ENCODE results near the gene SLC17A9. TPM values are rescaled to one million over a fixed set of nuclear protein-coding genes. Genes with fewer than 3 reads are reported as not detected.

SLC17A9 gene
- total RNA-seq, 1 experiment from 2014 or later: not detected

DNA sequence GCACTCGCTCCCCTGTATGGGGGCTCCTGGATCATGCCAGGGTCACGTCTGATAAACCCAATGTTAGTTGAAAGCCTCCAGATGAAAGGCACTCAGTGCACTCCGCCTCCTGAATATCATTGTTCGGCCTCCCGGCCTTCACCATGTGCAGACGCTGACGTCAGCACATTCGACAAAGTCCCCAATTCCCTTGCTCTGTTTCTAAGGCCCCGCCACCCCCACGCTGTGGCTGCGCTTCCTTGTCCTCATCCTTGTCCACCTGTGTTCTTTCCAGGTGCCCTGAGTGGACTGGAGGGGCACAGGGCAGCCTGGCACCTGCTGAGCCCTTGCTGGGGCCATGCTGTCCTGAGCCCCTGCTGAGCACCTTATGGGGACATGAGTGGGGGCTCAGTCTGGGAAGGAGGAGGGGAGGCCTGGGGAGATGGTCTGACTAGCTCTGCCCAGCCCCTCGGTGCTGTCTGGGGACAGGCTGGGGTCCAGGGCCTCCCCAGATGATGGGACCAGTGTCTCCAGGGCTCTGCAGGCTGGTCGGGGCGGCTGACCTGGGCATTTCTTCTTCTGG is 64.1 kb downstream of the SLC17A9 start:
- no peak for DNase-seq (ENCODE audit: low read depth)

- DNase-seq (ENCODE audit: low read depth): no peak
These were observed 64.7 kb downstream of the SLC17A9 start for GRCh38 chr20:63017076-63017825.

GRCh38 chr20:63017826-63018411 is 65.4 kb downstream of the SLC17A9 start:
- no peak for DNase-seq (ENCODE audit: low read depth)

Other genes starting within 250 kb of the SLC17A9 start
- 0.19 and 0.50 TPM in 2 replicates for gene NTSR1, start 243.9 kb upstream of the SLC17A9 start, total RNA-seq (2014; rRNA removed; shearing (Covaris generic))
- gene MRGBP, start 156.2 kb upstream of the SLC17A9 start, total RNA-seq (2014; rRNA removed; shearing (Covaris generic)): 42.5 and 47.8 TPM in 2 replicates
- gene OGFR, start 147.9 kb upstream of the SLC17A9 start, total RNA-seq (2014; rRNA removed; shearing (Covaris generic)): 86.7 and 95.5 TPM in 2 replicates
- gene COL9A3, start 135.7 kb upstream of the SLC17A9 start, total RNA-seq (2014; rRNA removed; shearing (Covaris generic)): 0.08 and 0.84 TPM in 2 replicates
- gene TCFL5, start 90.9 kb upstream of the SLC17A9 start, total RNA-seq (2014; rRNA removed; shearing (Covaris generic)): 9.6 and 14.3 TPM in 2 replicates
- 25.9 and 31.1 TPM in 2 replicates for gene DIDO1, start 26.2 kb upstream of the SLC17A9 start, total RNA-seq (2014; rRNA removed; shearing (Covaris generic))
- gene GID8, start 14.6 kb upstream of the SLC17A9 start, total RNA-seq (2014; rRNA removed; shearing (Covaris generic)): 20.1 and 29.2 TPM in 2 replicates
- gene BHLHE23, start 54.3 kb downstream of the SLC17A9 start, total RNA-seq (2014; rRNA removed; shearing (Covaris generic)): not detected in 2 replicates